Dermis blood vessel endothelial cell (primary cell): ENCODE results near the gene SLAMF7. TPM values are rescaled to one million over a fixed set of nuclear protein-coding genes. Genes with fewer than 3 reads are reported as not detected.
A peak's percentile ranks its signal among the peaks of the same experiment; 100 is the strongest.
"Not testable (repeated sequence)": the region's sequence is repeated elsewhere in the genome, so short reads cannot be mapped to it uniquely, and the experiment has no call there.

ENCODE experiments used
- DNase-seq: peaks from one replicate; pipeline ENCODE4 v3.0.0; 2010
- total RNA-seq: library from RNA; depleted of rRNA; stranded (reverse); fragments of >200 nt; gene quantifications from 2 replicates; pipeline ENCODE4 v1.2.3, GENCODE V29; 2014

The SLAMF7 gene
- total RNA-seq, 1 donor from 2014 or later, result not detected

DNA sequence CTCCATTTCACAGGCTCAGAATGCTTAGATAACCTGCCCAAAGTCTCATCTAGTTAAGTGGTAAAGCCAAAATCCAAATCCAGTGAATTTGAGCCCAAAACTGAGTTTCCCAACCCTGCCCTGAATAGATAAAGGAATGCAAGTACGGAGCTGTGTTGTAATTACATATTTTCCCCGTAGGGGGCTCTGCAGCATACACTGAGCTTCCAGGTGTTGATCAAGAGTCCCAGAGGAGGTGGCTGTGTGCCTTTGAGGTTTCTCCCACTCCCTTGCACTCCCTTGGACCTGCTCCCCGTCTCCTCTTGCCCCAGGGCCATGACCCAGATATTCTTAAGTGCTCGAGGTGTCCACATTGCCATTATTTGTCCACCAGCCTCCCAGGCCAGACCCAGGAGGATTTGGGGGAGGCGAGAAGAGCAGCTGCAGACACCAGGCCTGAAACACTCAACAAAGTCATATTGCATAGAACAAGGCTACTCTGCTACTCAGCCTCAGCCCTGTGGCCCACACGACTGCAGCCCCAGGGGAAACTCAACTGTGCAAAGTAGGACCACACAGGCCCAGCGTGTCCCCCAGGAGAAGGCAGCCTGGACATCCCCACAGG lies 38.5 kb downstream of the SLAMF7 start:
- peak; percentile 44 for DNase-seq

DNA sequence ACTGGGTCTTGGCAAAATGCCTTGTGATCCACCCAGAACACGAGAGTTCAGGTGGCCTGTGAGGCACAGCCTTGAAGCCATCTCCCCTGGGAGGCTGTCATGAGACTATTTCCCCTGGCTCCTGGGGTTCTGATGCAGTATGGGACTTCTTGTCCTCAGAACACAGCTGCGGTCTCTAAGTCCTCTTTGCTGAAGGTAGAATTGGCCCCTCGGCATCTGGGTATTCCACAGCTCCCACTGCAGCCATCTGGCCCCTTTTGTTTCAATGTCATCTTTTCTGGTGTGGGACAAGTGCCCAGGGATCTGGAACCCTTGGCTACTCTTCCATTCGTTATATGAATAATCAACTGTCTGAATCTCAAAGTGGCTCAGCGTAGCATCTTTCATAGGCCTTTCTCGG lies 39.9 kb downstream of the SLAMF7 start:
- DNase-seq, result no peak

DNA sequence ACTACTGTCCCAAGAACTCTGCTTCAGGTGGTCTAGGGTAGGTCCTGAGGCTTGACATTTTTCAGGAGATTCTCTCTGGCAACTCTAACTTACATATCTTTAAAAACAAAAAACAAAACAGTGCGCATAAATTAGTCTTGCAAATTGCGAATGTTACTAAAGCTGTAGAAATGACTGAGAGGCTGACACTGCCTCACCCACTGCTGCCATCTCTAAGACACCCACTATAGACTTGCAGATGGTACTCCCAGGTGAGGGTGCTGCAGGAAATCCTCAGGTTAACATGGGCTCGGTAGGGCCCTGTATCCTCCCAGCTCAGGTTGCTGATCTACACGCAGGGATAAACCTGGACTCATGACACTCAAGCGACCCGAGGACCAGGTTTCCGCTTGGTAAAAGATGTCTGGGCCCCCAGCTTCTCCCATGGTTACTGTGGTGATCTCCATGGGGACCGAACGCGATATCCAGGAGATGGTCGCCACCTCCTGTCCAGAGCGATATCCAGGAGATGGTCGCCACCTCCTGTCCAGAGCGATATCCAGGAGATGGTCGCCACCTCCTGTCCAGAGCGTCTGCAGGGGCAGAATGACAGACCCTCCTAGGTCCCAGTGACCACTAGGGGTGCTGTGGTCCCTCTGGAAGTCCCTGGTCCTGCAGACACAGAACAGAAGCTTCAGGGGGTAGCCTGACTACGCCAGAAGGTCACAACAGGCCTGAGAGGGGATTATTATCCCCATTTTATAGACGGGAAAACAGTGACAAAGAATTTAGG lies 40.8 kb downstream of the SLAMF7 start:
- DNase-seq, result peak; percentile 42

DNA sequence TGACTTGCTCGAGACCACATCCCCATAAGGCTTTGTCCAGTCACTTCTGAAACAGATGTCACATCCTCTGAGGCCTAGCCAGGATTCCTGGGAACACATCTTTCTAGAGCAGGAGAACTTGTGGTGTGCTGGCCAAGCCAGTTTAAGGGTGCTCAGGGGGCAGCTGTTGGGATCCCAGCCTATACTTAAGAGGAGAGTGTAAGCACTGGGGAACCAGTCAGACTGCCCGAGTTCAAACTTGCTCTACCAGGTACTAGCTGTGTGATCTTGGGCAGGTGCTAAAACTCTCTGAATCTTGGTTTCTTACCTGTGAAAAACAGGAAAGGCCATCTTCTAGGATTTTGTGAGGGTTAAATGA lies 41.3 kb downstream of the SLAMF7 start:
- no peak for DNase-seq

DNA sequence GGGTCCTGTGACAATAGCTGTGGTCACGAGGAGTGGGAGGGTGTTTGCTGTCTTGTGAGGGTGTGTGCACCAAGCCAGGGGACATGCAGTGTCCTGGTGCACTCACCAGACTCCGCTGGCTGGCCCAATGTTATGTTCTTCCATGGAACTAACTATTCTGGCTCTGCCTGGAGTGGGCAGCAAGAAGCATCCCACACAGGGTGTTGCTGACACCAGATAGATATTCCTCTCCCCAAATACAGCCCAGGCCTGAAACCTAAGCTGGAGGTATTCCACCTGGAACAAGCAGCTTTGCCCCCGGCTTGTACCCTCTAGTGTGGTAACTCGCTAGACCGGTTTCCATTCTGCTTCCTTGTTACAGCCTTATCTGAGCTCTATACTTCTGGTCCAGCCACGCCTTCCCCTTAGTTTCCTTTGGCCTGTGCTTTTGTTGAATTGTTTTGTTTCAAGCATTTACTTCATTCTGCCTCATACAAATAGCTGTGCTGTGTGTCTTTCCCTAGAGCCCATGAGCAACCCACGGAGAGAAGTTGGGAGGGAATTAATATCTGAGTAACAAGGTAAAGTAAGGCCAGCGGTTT lies 42.2 kb downstream of the SLAMF7 start:
- no peak for DNase-seq

DNA sequence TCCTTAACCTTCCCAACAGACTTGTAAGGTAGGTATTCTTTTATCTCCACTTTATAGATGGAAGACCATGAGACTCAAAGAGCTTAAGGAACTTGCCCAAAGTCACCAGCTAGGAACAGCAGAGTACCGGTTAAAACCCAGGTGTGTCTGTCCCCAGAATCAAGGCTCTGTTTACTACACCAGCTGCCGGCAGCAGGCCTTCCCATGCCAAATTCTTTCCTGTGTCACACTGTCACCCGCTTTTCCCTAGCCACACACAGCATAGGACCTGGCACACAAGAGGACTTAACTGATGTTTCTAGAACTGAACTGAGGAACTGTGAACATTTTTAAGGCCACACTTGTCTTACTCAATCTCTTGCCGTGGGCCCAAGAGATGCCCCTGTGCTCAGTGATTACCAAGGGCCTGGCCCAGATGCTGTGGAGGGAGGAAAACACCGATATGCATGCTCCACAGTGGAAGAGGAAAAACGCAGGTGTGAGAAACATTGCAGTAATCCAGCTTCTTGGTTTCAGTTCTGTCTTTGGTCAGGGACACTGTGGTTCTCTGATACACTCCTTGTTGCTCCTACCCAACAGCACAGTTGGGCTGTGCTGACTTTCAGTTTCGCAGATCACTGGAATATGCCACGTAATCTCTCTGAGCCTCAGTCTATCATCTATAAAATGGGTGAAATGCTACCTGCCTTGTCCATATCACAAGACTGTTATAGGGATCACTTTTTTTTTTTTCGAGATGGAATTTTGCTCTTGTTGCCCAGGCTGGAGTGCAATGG lies 43.1 kb downstream of the SLAMF7 start:
- DNase-seq, result no peak

DNA sequence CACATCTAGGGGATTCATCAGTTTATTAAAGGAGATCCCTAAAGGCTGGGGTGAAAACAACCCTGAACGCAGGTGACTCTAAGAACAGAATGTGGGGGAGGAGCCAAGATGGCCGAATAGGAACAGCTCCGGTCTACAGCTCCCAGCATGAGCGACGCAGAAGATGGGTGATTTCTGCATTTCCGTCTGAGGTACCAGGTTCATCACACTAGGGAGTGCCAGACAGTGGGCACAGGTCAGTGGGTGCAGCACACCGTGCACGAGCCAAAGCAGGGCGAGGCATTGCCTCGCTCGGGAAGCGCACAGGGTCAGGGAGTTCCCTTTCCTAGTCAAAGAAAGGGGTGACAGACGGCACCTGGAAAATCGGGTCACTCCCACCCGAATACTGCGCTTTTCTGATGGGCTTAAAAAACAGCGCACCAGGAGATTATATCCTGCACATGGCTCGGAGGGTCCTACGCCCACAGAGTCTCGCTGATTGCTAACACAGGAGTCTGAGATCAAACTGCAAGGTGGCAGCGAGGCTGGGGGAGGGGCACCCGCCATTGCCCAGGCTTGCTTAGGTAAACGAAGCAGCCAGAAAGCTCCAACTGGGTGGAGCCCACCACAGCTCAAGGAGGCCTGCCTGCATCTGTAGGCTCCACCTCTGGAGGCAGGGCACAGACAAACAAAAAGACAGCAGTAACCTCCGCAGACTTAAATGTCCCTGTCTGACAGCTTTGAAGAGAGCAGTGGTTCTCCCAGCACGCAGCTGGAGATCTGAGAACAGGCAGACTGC lies 44.1 kb downstream of the SLAMF7 start:
- DNase-seq, result not testable (repeated sequence)

DNA sequence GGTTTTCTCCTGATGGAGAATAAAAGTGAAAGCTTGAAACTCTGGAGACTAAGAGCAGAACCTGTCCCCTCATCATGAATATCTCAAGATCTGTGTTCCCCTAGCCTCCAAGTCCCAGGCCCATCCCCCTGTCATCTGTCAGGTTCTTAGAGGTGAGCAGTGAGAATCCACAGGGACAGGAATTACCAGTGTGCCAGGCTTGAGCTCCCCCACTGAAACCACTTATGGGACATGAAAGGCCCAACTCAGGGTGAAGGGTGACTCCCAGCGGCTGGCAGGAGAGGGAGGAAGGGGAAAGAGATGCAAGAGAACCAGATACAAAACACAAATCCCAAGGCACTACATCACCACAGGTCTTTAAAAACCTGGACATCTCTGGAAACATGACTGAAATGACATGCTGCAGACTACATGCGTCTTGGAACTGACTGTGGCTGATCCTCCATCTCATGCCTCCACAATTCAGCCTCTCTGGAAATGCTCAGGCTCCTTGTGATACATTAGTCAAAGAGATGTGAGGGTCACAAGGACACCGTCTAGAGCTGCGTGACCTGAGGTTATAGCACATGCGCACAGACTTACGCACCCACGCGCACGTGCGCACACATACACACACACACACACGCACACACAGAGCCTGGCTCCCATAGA lies 50.1 kb downstream of the SLAMF7 start:
- no peak for DNase-seq

DNA sequence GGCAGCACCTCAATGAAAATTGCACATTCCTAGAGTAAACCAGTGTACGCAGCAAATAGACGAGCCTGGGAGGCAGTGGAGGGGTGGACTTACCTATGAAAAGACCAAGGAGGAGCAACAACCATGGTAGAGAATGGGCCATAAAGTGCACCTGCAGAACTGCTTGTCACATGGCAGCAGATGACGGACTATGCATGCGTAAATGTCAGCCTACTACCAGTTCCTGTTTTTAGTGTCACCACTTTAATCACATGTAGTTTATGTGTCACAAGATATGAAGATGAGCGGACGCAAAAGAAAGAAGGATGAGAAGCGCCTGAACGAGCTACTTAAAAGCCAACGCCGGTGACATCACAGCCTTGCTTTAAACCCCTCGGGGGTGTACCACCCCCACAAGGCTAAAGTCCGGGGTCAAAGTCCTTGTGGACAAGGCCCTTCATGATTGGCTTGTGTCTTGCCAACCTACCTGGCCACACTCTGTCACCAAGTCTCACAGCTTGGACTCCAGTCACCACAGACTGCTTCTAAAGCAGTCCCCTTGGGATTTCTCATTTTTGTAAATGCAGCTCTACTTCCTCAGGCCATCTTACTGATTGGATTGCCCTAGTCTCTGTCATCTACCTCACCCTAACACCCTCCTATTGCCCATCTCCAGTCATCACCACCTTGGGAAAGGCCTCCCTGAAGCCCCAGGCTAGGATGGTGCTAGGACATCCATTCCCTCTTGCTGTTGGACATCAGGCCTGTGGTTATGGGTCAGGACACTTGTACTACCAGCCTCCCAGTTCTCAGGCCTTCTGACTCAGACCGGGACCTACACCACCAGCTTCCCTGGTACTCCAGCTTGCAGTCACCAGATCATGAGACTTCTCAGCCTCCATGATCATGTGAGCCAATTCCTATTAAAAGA lies 50.9 kb downstream of the SLAMF7 start:
- DNase-seq, result no peak

DNA sequence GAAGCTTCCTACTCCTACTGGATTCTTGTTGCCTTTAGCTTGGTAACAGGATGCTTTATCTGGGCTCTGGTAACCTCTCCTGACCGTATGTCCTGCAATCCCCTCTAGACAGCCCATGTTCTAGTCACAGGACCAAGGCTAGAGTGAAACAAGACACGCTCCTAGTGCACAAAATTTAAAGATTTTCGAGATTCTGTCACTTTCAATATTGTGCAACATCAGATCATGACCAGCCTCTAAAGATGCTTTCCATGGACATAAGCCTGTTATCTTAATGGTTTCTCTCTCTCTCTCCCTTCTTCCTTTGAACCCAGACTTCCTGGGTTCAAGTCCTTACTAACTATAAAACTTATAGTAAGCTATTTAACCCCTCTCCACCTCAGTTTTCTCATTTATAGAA lies 55.3 kb downstream of the SLAMF7 start:
- no peak for DNase-seq

DNA sequence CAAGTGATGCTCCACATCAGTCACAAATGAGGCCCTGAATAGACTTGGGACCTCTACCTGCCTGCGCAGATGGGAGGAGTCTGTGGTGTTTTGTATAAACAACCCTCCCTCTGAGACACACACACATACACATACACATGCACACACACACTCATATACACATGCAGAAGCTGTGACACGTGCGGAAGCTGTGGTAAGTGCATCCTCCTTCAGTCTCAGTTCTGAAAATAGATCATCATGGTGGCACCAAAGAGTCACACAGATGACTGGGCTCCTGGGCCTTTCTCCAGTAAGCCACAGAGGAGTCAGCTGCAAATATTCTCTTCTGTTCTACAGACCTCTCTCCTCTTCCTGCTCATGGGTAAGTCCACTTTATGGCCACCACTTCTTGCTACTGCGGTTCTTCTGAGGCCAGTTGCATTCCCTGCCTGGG lies 56.9 kb downstream of the SLAMF7 start, which contains the start of gene LY9:
LY9 (plus strand) TSS at position 224 of the 433 bp plus-strand sequence; CDS start at position 238, 14 bp downstream.
- no peak for DNase-seq

DNA sequence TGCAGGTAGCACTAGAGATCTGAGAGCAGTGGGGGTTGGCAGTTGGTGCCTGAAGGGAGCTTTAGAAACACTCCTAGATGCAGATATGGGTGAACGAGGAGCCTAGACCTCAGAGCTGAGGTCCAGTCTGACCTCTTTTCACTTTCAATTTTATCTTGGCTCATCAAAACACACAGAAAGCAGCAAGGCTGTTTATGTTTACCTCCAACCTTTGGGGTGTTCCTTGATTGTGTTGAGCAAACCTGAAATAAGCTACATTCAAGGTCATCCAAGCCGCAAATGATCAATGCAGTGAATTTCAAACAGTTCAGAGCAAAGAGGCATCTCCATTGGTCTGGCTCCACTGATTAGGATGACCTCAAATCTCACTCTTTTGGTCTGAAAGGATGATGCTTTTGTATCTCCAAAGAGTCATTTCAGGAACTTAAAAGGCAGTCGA lies 58.2 kb downstream of the SLAMF7 start:
- no peak for DNase-seq

DNA sequence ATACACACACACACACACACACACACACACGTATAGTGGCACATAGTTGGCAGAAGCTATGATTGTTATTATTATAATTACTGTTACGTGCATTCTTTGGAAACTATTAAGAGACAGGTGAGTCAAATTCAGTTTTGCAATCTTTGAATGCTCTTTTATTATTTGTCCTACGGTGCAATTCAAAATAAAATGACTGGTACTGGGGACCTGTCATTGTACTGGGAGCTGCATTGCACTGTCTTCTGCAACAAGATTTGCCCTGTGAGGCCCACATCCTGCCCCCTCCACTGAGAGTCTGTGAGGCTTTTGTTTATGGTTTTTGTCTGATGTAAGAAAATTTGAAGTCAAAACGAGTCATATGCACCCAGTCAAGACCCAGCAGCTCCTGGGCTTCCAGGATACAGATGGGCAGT lies 58.8 kb downstream of the SLAMF7 start:
- no peak for DNase-seq

DNA sequence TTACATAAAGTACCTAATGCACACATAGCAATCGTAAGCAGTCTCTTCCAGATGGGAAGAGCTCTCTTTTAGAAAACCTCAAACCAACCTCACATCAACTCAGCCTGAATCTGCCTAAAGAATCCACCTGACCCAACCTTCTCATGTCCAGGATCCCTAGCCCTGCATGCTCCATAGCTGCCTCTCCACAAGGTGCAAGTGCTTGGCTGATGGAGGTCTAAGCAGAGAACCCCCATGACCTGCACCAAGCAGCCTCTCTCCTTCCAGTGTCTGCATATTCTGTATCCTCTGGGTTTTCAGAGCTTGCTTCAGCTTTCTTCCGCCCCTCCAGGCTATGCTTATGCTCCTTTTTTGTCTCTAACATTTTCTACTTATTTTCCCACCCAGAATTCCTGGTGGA lies 59.4 kb downstream of the SLAMF7 start:
- DNase-seq, result no peak

DNA sequence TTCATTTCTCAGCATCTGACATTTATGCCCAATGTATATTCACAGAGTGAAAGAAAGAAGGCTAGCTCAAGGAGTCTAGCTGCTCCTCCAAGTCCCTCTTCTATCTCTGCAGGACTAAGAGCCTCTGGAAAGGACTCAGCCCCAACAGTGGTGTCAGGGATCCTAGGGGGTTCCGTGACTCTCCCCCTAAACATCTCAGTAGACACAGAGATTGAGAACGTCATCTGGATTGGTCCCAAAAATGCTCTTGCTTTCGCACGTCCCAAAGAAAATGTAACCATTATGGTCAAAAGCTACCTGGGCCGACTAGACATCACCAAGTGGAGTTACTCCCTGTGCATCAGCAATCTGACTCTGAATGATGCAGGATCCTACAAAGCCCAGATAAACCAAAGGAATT lies 60.6 kb downstream of the SLAMF7 start:
- no peak for DNase-seq

DNA sequence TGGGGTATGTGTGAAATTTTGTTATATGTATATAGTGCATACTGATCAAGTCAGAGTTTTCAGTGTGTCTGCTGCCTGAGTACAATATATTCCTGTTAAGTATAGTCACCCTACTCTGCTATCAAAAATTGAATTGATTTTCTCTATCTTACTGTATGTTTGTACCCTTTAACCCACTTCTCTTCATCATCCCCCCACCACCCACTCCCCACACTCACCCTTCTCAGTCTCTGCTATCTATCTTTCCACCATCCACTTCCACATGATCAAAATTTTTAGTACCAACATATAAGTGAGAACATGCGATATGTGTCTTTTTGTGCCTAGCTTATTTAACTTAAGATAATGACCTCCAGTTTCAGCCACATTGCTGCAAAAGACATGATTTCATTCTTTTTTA lies 61.1 kb downstream of the SLAMF7 start:
- no peak for DNase-seq

DNA sequence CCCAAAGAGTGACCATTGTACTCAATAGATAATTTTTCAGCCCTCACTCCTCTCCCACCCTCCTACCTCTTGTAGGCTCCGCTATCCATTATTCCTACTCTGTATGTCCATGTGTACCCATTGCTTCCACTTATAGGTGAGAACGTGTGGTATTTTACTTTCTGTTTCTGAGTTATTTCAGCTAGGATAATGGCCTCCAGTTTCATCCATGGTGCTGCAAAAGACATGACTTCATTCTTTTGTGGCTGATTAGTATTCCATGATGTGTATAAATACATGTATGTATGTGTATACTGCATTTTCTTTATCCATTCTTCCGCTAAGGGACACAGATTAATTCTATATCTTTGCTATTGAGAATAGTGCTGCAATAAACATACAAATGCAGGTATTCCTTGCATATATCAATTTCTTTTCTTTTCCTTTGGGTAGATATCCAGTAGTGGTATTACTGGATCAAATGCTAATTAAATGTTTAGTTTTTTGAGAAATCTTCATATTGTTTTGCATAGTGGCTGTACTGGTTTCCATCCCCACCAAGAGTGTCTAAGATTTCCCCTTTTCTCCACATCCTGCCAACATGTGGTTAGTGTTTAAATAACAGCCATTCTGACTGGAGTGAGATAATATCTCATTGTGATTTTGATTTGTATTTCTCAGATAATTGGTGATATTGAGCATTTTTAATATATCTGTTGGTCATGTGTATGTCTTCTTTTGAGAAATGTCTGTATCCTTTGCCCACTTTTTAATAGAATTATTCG lies 61.8 kb downstream of the SLAMF7 start:
- DNase-seq, result no peak

DNA sequence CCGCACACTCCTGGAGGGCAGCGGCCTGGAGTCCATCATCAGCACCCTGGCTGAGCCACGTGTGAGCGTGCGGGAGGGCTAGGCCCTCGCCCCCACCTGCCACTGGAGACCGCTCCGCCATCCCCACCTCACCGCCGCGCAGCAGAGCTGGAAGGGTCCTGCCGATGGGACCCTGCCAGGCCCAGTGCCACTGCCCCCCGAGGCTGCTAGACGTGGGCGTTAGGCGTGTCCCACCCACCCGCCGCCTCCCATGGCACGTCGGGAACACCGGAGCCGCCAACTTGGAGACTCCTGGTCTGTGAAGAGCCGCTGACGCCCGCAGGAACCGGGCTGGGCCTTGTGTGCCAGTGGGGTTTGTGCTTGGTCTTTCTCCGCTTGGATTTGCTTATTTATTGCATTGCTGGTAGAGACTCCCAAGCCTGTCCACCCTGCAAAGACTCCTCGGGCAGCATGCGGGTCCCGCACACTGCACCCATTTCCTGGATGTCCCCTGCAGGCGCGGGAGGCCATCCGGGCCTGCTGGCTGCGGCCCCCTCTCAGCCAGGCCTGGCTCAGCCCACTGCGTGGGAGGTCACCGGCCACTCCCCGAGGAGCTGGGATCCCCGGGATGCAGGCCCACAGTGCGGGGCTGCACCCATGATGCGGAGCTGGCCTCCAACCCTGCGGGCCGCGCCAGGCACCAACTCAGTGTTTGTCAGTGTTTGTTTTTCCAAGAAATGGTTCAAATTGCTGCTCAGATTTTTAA lies 63.0 kb downstream of the SLAMF7 start:
- no peak for DNase-seq
